Panc1 (cell line): ENCODE measurements around the gene SNX10. TPM values are rescaled to one million over a fixed set of nuclear protein-coding genes. Genes with fewer than 3 reads are reported as not detected.

Experiments used
- ATAC-seq: fragments of 200-7000 bp; cut with Tn5 transposase; 2 replicates; pipeline ENCODE4 v1.9.1; 2020; ENCODE audit warnings: mild to moderate bottlenecking, moderate library complexity
- BruUV-seq: library from RNA; stranded (reverse); fragments of 400-500 nt; replicated peaks from 2 replicates; lab custom pipeline; 2021; lab: Mats Ljungman, UMichigan
- CTCF ChIA-PET: fragments of 300-600 bp; sonication (Branson Sonifier 250); formaldehyde crosslinking; loops from one replicate; lab custom pipeline; 2022; ENCODE audit warnings: antibody characterized with exemption; lab: Charles Lee
- POLR2A ChIA-PET: fragments of 300-600 bp; sonication (Branson Sonifier 250); formaldehyde crosslinking; loops from one replicate; lab custom pipeline; 2022; ENCODE audit warnings: antibody characterized with exemption; lab: Charles Lee
- DNase-seq: peaks from one replicate; pipeline ENCODE4 v3.0.0-alpha.2; 2010; ENCODE audit warnings: low read depth, low spot score
- H3K27ac ChIP-seq: 2 replicates; pipeline ENCODE4 v1.5.1; 2011; ENCODE audit warnings: mild to moderate bottlenecking, low read length, inconsistent platforms
- H3K27me3 ChIP-seq: fragments of 200-500 bp; sonication (Bioruptor generic); 2 replicates; pipeline ENCODE4 v1.6.0; 2014; ENCODE audit warnings: low read length, inconsistent platforms; ENCODE audit not compliant: control insufficient read depth, insufficient read depth
- H3K36me3 ChIP-seq: fragments of 200-500 bp; sonication (Bioruptor generic); 2 replicates; pipeline ENCODE4 v1.5.1; 2014; ENCODE audit warnings: inconsistent platforms, mild to moderate bottlenecking, low read length, moderate library complexity; ENCODE audit not compliant: control insufficient read depth, insufficient read depth
- H3K4me1 ChIP-seq: 2 replicates; pipeline ENCODE4 v1.5.1; 2011; ENCODE audit warnings: inconsistent platforms, mild to moderate bottlenecking, low read length, moderate library complexity; ENCODE audit not compliant: control insufficient read depth, insufficient read depth
- H3K4me3 ChIP-seq, 2 experiments: 2 replicates each; pipeline ENCODE4 v1.5.1; 2011 to 2012; ENCODE audit warnings: low read depth in 2 of 2, low read length in 2 of 2, mild to moderate bottlenecking in 2 of 2, inconsistent platforms in 1 of 2, moderate library complexity in 1 of 2
- H3K9me3 ChIP-seq: fragments of 200-500 bp; sonication (Bioruptor generic); 2 replicates; pipeline ENCODE4 v1.5.1; 2014; ENCODE audit warnings: low read depth, mild to moderate bottlenecking, inconsistent platforms, low read length, moderate library complexity; ENCODE audit not compliant: control insufficient read depth, insufficient read depth
- CTCF ChIP-seq: fragments of 450-650 bp; IDR thresholded peaks from 2 replicates; pipeline ENCODE4 v1.5.1; 2017; ENCODE audit warnings: mild to moderate bottlenecking
- POLR2AphosphoS5 ChIP-seq: IDR thresholded peaks from 2 replicates; pipeline ENCODE4 v1.6.1; 2012; ENCODE audit warnings: mild to moderate bottlenecking, low read depth, low read length, moderate library complexity
- REST ChIP-seq, 2 experiments: IDR thresholded peaks; 2 replicates each; pipeline ENCODE4 v1.6.1; 2011 to 2012; ENCODE audit warnings: low read depth in 2 of 2, control low read depth in 1 of 2, low read length in 1 of 2, mild to moderate bottlenecking in 1 of 2, moderate library complexity in 1 of 2; ENCODE audit not compliant: insufficient read depth in 1 of 2
- SIN3A ChIP-seq: IDR thresholded peaks from 2 replicates; pipeline ENCODE4 v1.6.1; 2012; ENCODE audit warnings: low read depth, mild to moderate bottlenecking, low read length, moderate library complexity, borderline replicate concordance; ENCODE audit not compliant: insufficient read depth
- TCF7L2 ChIP-seq: IDR thresholded peaks from 2 replicates; pipeline ENCODE4 v1.6.1; 2011; ENCODE audit warnings: mild to moderate bottlenecking, low read depth, low read length, inconsistent platforms
- in situ Hi-C: cut with HindIII; loops from 2 replicates; pipeline ENCODE4 v1.10.0; 2016; ENCODE audit warnings: low sequenced_read_pairs, low pct_unique_long_range_greater_than_20kb
- intact Hi-C: fragments of 100-400 bp; cut with micrococcal nuclease; formaldehyde crosslinking; loops from one replicate; pipeline ENCODE4 v1.10.0; 2022; ENCODE audit not compliant: unreplicated experiment
- total RNA-seq: library from RNA; stranded (reverse); gene quantifications from one replicate; pipeline ENCODE4 v1.2.1, GENCODE V29; 2021; ENCODE audit not compliant: unreplicated experiment

Gene SNX10
- total RNA-seq, 1 experiment from 2014 or later, result 21.8 TPM

GRCh38 chr7:26409661-26410547 lies 118.2 kb downstream of the SNX10 start:
- no peak for DNase-seq
- no TSS peak for BruUV-seq
- in situ Hi-C loops, result no loop called here
- H3K9me3 ChIP-seq, result no peaks in the 10 kb centered on the region
- ChIA-PET POLR2A (no interaction called here), CTCF (interaction anchor here (0.6 kb wide), 1 partner anchor 91 kb away, joined by 4 read pairs; no protein-coding TSS in a partner anchor)
- peaks cover 7% of the 10 kb centered on the region; the same call in 1 of the 2 replicates for H3K27me3 ChIP-seq
- H3K36me3 ChIP-seq, result no peaks in the 10 kb centered on the region
- TF ChIP-seq REST (IDR thresholded peaks at IDR 0.05; ENCODE audit: insufficient read depth in 1 of 2, low read depth in 2 of 2, low read length in 1 of 2) (no peak), CTCF (no peak), SIN3A (no peak), POLR2AphosphoS5 (no peak), TCF7L2 (no peak)
- ATAC-seq, result no peak
- no peaks in the 10 kb centered on the region for H3K4me1 ChIP-seq
- no peak overlapping the region for H3K27ac ChIP-seq
- no peak overlapping the region for H3K4me3 ChIP-seq
- intact Hi-C loops, result no loop called here

GRCh38 chr7:26413007-26413691 lies 121.5 kb downstream of the SNX10 start:
- DNase-seq, result no peak
- TF ChIP-seq TCF7L2 (no peak), SIN3A (no peak), POLR2AphosphoS5 (no peak), REST (IDR thresholded peaks at IDR 0.05; ENCODE audit: insufficient read depth in 1 of 2, low read depth in 2 of 2, low read length in 1 of 2) (no peak), CTCF (no peak)
- CTCF ChIA-PET, result no interaction called here
- Histone ChIP-seq H3K36me3 (no peaks in the 10 kb centered on the region), H3K27me3 (peaks cover 8% of the 10 kb centered on the region; the same call in 1 of the 2 replicates), H3K4me3 (no peak overlapping the region), H3K4me1 (peaks cover 5% of the 10 kb centered on the region; the same call in 1 of the 2 replicates), H3K27ac (no peak overlapping the region), H3K9me3 (no peaks in the 10 kb centered on the region)
- intact Hi-C loops, result no loop called here
- in situ Hi-C loops, result no loop called here
- no peak for ATAC-seq
- POLR2A ChIA-PET, result no interaction called here
- BruUV-seq, result no TSS peak
